ENCODE data around the gene DCC. TPM values are rescaled to one million over a fixed set of nuclear protein-coding genes. Genes with fewer than 3 reads are reported as not detected.

Gene DCC
- total RNA-seq, 3 donors from 2014 or later (not counting 1 experiment from before 2014, with no cell fraction given): not detected

- H3K4me1 ChIP-seq (ENCODE audit: control insufficient read depth, insufficient read depth, low read length): no peaks in the 10 kb centered on the region
- H3K9me3 ChIP-seq (ENCODE audit: control insufficient read depth, insufficient read depth, low read length): no peaks in the 10 kb centered on the region
- intact Hi-C loops (cut with micrococcal nuclease): no loop called here
- Mint-ChIP-seq H3K27me3 (ENCODE audit: low read depth in 2 of 2) (no peaks in the 10 kb centered on the region), H3K4me1 (no peaks in the 10 kb centered on the region), H3K27ac (no peak overlapping the region), H3K4me3 (no peak overlapping the region), H3K36me3 (no peaks in the 10 kb centered on the region), H3K9me3 (peaks cover 8 to 9% of the 10 kb centered on the region in 2 donors)
- no peaks in the 10 kb centered on the region for H3K27me3 ChIP-seq (ENCODE audit: control insufficient read depth, insufficient read depth, low read length)
- DNase-seq (no peak), ATAC-seq (no peak)
- no peak for TF ChIP-seq CTCF (IDR thresholded peaks at IDR 0.05)
- H3K27ac ChIP-seq (ENCODE audit: low read length): no peak overlapping the region
- no peaks in the 10 kb centered on the region for H3K36me3 ChIP-seq (ENCODE audit: control insufficient read depth, insufficient read depth, low read length)
- no peak overlapping the region for H3K4me3 ChIP-seq (ENCODE audit: low read length)
Measured at GRCh38 chr18:52437161-52437560, 97.2 kb downstream of the DCC start.

GRCh38 chr18:52439457-52439856, 99.5 kb downstream of the DCC start:
- intact Hi-C loops (cut with micrococcal nuclease): no loop called here
- 67% methylated on average over 2 of the region's 4 CpGs for WGBS (ENCODE audit: insufficient coverage)
- no peak for ATAC-seq
- TF ChIP-seq CTCF (IDR thresholded peaks at IDR 0.05): no peak
- Mint-ChIP-seq H3K27ac (no peak overlapping the region), H3K9me3 (peaks cover 11 to 13% of the 10 kb centered on the region in 2 donors), H3K36me3 (no peaks in the 10 kb centered on the region), H3K4me1 (no peaks in the 10 kb centered on the region), H3K4me3 (no peak overlapping the region), H3K27me3 (ENCODE audit: low read depth in 2 of 2) (no peaks in the 10 kb centered on the region)
- Histone ChIP-seq H3K4me1 (ENCODE audit: control insufficient read depth, insufficient read depth, low read length) (no peaks in the 10 kb centered on the region), H3K27me3 (ENCODE audit: control insufficient read depth, insufficient read depth, low read length) (no peaks in the 10 kb centered on the region), H3K9me3 (ENCODE audit: control insufficient read depth, insufficient read depth, low read length) (no peaks in the 10 kb centered on the region), H3K36me3 (ENCODE audit: control insufficient read depth, insufficient read depth, low read length) (no peaks in the 10 kb centered on the region), H3K4me3 (ENCODE audit: low read length) (no peak overlapping the region), H3K27ac (ENCODE audit: low read length) (no peak overlapping the region)
- DNase-seq: no peak

GRCh38 chr18:52441794-52442193, 101.8 kb downstream of the DCC start:
- no peaks in the 10 kb centered on the region for H3K9me3 ChIP-seq (ENCODE audit: control insufficient read depth, insufficient read depth, low read length)
- H3K4me1 ChIP-seq (ENCODE audit: control insufficient read depth, insufficient read depth, low read length): no peaks in the 10 kb centered on the region
- ATAC-seq (no peak), DNase-seq (no peak)
- Mint-ChIP-seq H3K4me3 (no peak overlapping the region), H3K4me1 (no peaks in the 10 kb centered on the region), H3K9me3 (peaks cover 3 to 10% of the 10 kb centered on the region in 2 donors), H3K36me3 (no peaks in the 10 kb centered on the region), H3K27me3 (ENCODE audit: low read depth in 2 of 2) (no peaks in the 10 kb centered on the region), H3K27ac (no peak overlapping the region)
- H3K36me3 ChIP-seq (ENCODE audit: control insufficient read depth, insufficient read depth, low read length): no peaks in the 10 kb centered on the region
- no peak overlapping the region for H3K27ac ChIP-seq (ENCODE audit: low read length)
- no peaks in the 10 kb centered on the region for H3K27me3 ChIP-seq (ENCODE audit: control insufficient read depth, insufficient read depth, low read length)
- no peak overlapping the region for H3K4me3 ChIP-seq (ENCODE audit: low read length)
- intact Hi-C loops (cut with micrococcal nuclease): no loop called here
- no peak for TF ChIP-seq CTCF (IDR thresholded peaks at IDR 0.05)

GRCh38 chr18:52442686-52443085, 102.7 kb downstream of the DCC start:
- H3K4me1 ChIP-seq (ENCODE audit: control insufficient read depth, insufficient read depth, low read length): no peaks in the 10 kb centered on the region
- no peaks in the 10 kb centered on the region for H3K36me3 Mint-ChIP-seq
- intact Hi-C loops (cut with micrococcal nuclease): no loop called here
- WGBS (ENCODE audit: insufficient coverage): 88% methylated on average over 2 of the region's 2 CpGs
- no peak overlapping the region for H3K27ac ChIP-seq (ENCODE audit: low read length)
- H3K27ac Mint-ChIP-seq: no peak overlapping the region
- H3K27me3 ChIP-seq (ENCODE audit: control insufficient read depth, insufficient read depth, low read length): no peaks in the 10 kb centered on the region
- H3K9me3 Mint-ChIP-seq: peaks cover 6 to 10% of the 10 kb centered on the region in 2 donors
- no peak overlapping the region for H3K4me3 Mint-ChIP-seq
- ATAC-seq (no peak), DNase-seq (no peak)
- no peak overlapping the region for H3K4me3 ChIP-seq (ENCODE audit: low read length)
- no peaks in the 10 kb centered on the region for H3K36me3 ChIP-seq (ENCODE audit: control insufficient read depth, insufficient read depth, low read length)
- H3K4me1 Mint-ChIP-seq: no peaks in the 10 kb centered on the region
- no peak for TF ChIP-seq CTCF (IDR thresholded peaks at IDR 0.05)
- no peaks in the 10 kb centered on the region for H3K9me3 ChIP-seq (ENCODE audit: control insufficient read depth, insufficient read depth, low read length)
- no peaks in the 10 kb centered on the region for H3K27me3 Mint-ChIP-seq (ENCODE audit: low read depth in 2 of 2)
